Measurements from ENCODE around the gene THAP10.

DNA sequence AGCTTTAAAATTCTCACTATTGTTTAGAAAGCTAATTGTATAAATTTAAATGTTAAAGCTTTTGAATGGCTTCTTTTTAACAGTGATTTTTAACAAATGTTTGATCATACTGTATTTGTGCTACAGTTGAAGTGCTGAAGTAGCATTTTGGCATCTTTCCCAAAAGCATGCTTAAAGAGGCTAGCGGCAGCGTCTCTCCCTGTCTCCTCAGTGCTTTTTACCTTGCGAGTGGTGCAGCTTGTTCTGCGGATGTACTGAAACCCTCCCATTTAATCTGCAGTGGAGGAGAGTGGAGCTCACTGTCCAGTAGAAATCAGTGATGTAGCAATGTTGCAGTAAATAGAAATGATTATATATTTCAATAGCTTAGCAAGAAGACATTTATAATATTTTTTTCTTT, 44.1 kb upstream of the THAP10 start:
- TF ChIP-seq, protein P1, sequence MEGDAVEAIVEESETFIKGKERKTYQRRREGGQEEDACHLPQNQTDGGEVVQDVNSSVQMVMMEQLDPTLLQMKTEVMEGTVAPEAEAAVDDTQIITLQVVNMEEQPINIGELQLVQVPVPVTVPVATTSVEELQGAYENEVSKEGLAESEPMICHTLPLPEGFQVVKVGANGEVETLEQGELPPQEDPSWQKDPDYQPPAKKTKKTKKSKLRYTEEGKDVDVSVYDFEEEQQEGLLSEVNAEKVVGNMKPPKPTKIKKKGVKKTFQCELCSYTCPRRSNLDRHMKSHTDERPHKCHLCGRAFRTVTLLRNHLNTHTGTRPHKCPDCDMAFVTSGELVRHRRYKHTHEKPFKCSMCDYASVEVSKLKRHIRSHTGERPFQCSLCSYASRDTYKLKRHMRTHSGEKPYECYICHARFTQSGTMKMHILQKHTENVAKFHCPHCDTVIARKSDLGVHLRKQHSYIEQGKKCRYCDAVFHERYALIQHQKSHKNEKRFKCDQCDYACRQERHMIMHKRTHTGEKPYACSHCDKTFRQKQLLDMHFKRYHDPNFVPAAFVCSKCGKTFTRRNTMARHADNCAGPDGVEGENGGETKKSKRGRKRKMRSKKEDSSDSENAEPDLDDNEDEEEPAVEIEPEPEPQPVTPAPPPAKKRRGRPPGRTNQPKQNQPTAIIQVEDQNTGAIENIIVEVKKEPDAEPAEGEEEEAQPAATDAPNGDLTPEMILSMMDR (IDR thresholded peaks at IDR 0.05; ENCODE audit: low read depth, low read length, poor library complexity, severe bottlenecking): no peak
- no peak for TF ChIP-seq EZH2phosphoT487 (IDR thresholded peaks at IDR 0.05; ENCODE audit: borderline replicate concordance, low read length)

Measured in DOHH2 (cell line).